Measurements from ENCODE around the gene SLPI. TPM values are rescaled to one million over a fixed set of nuclear protein-coding genes. Genes with fewer than 3 reads are reported as not detected.

SLPI gene
- total RNA-seq, 4 donors from 2014 or later = 194 to 1,792 (median 504) TPM

- Histone ChIP-seq H3K4me1 (no peaks in the 10 kb centered on the region), H3K27ac (no peak overlapping the region), H3K27me3 (no peaks in the 10 kb centered on the region), H3K9me3 (no peaks in the 10 kb centered on the region), H3K36me3 (no peaks in the 10 kb centered on the region), H3K4me3 (no peak overlapping the region)
- ATAC-seq (no peak), DNase-seq (no peak)
- intact Hi-C loops (cut with DNase I; ENCODE audit: low total_unique reads) = loop anchor here (5.0 kb wide), 1 partner anchor 54 kb away; no protein-coding TSS in a partner anchor
- in situ Hi-C loops (cut with MboI; ENCODE audit: low sequenced_read_pairs in 4 of 4) = no loop called here
- no peak for TF ChIP-seq CTCF (IDR thresholded peaks at IDR 0.05 in 4 of 5, conservative IDR thresholded peaks at IDR 0.05 in 1 of 5)
- TF ChIP-seq POLR2A (IDR thresholded peaks at IDR 0.05) = no peak
Measured at GRCh38 chr20:45238139-45238538, 16.2 kb downstream of the SLPI start.

- no peaks in the 10 kb centered on the region for H3K9me3 ChIP-seq
- no peak overlapping the region for H3K4me3 ChIP-seq
- no peak overlapping the region for H3K27ac ChIP-seq
- H3K4me1 ChIP-seq = no peaks in the 10 kb centered on the region
- no peak for DNase-seq
- TF ChIP-seq POLR2A (IDR thresholded peaks at IDR 0.05) (no peak), CTCF (IDR thresholded peaks at IDR 0.05 in 4 of 5, conservative IDR thresholded peaks at IDR 0.05 in 1 of 5) (peak in 3 of 5 experiments; percentile 7 to 42 (median 39))
- in situ Hi-C loops (cut with MboI; ENCODE audit: low sequenced_read_pairs in 4 of 4) (no loop called here), intact Hi-C loops (cut with DNase I; ENCODE audit: low total_unique reads) (loop anchor here (5.0 kb wide), 1 partner anchor 56 kb away; no protein-coding TSS in a partner anchor)
- H3K27me3 ChIP-seq = no peaks in the 10 kb centered on the region
- no peak for ATAC-seq
- no peaks in the 10 kb centered on the region for H3K36me3 ChIP-seq
Measured at GRCh38 chr20:45235995-45236394, 18.4 kb downstream of the SLPI start.

GRCh38 chr20:45230631-45231030 lies 23.7 kb downstream of the SLPI start:
- TF ChIP-seq POLR2A (IDR thresholded peaks at IDR 0.05) = no peak
- no peak for TF ChIP-seq CTCF (IDR thresholded peaks at IDR 0.05 in 4 of 5, conservative IDR thresholded peaks at IDR 0.05 in 1 of 5)
- in situ Hi-C loops (cut with MboI; ENCODE audit: low sequenced_read_pairs in 4 of 4) = no loop called here
- H3K9me3 ChIP-seq = no peaks in the 10 kb centered on the region
- no peak overlapping the region for H3K27ac ChIP-seq
- peaks cover 0 to 5% (median 0%) of the 10 kb centered on the region in 3 donors for H3K27me3 ChIP-seq
- ATAC-seq (no peak), DNase-seq (no peak)
- H3K4me1 ChIP-seq = no peaks in the 10 kb centered on the region
- H3K4me3 ChIP-seq = no peak overlapping the region
- intact Hi-C loops (cut with DNase I; ENCODE audit: low total_unique reads) = no loop called here
- no peaks in the 10 kb centered on the region for H3K36me3 ChIP-seq

GRCh38 chr20:45229264-45230056 lies 24.9 kb downstream of the SLPI start:
- no peaks in the 10 kb centered on the region for H3K9me3 ChIP-seq
- in situ Hi-C loops (cut with MboI; ENCODE audit: low sequenced_read_pairs in 4 of 4) (no loop called here), intact Hi-C loops (cut with DNase I; ENCODE audit: low total_unique reads) (no loop called here)
- no peaks in the 10 kb centered on the region for H3K4me1 ChIP-seq
- H3K27me3 ChIP-seq = peaks cover 0 to 5% (median 0%) of the 10 kb centered on the region in 3 donors
- ATAC-seq (no peak), DNase-seq (no peak)
- H3K4me3 ChIP-seq = no peak overlapping the region
- TF ChIP-seq POLR2A (IDR thresholded peaks at IDR 0.05) (no peak), CTCF (IDR thresholded peaks at IDR 0.05 in 4 of 5, conservative IDR thresholded peaks at IDR 0.05 in 1 of 5) (no peak)
- H3K27ac ChIP-seq = no peak overlapping the region
- no peaks in the 10 kb centered on the region for H3K36me3 ChIP-seq
